B cell (primary cell): ENCODE results near the gene ATP8A2. TPM values are rescaled to one million over a fixed set of nuclear protein-coding genes. Genes with fewer than 3 reads are reported as not detected.

Experiments used
- ATAC-seq: fragments of 200-7000 bp; cut with Tn5 transposase; one replicate; pipeline ENCODE4 v1.10.0; 2021; ENCODE audit warnings: low read depth, mild to moderate bottlenecking, moderate number of reproducible peaks, moderate library complexity
- CTCF ChIA-PET: fragments of 350-600 bp; sonication (Branson Sonifier 250); formaldehyde crosslinking; loops from one replicate; lab custom pipeline; 2021; ENCODE audit warnings: antibody characterized with exemption, inconsistent platforms; lab: Charles Lee
- POLR2A ChIA-PET: fragments of 350-600 bp; sonication (Branson Sonifier 250); formaldehyde crosslinking; loops from one replicate; lab custom pipeline; 2021; ENCODE audit warnings: antibody characterized with exemption; lab: Charles Lee
- DNase-seq: peaks from one replicate; pipeline ENCODE4 v3.0.0; 2013
- H2AFZ ChIP-seq: 2 replicates; pipeline ENCODE4 v1.6.1; 2012; ENCODE audit warnings: mild to moderate bottlenecking, low read depth, low read length; ENCODE audit not compliant: insufficient read depth, poor library complexity, severe bottlenecking
- H3K27ac ChIP-seq, 2 donors: 1 replicate in 1 of 2; 2 replicates in 1 of 2; pipeline ENCODE4 v1.5.1; 2012 to 2013; ENCODE audit warnings: low read length in 2 of 2, mild to moderate bottlenecking in 2 of 2, moderate library complexity in 1 of 2
- H3K27me3 ChIP-seq, 4 experiments: fragments of 200-600 bp in 1 of 4; sonication (generic) in 1 of 4; replicated peaks in 1 of 4; 1 replicate in 2 of 4; 2 replicates in 2 of 4; pipeline versions ENCODE4 v1.6.1 to v1.7.0; 2013 to 2016; ENCODE audit warnings: low read length in 3 of 4, mild to moderate bottlenecking in 2 of 4, mixed read lengths in 1 of 4, moderate library complexity in 1 of 4; ENCODE audit not compliant: insufficient read depth in 4 of 4, control insufficient read depth in 3 of 4; ENCODE audit errors: control extremely low read depth in 1 of 4
- H3K36me3 ChIP-seq, 2 experiments: replicated peaks in 1 of 2; 1 replicate in 1 of 2; 2 replicates in 1 of 2; pipeline versions ENCODE4 v1.6.1 to v1.7.1; 2013; ENCODE audit warnings: low read length in 1 of 2; ENCODE audit not compliant: insufficient read depth in 2 of 2, control insufficient read depth in 1 of 2; ENCODE audit errors: control extremely low read depth in 1 of 2, extremely low read depth in 1 of 2
- H3K4me1 ChIP-seq, 2 donors: fragments of 200-600 bp in 1 of 2; sonication (generic) in 1 of 2; 1 replicate in 1 of 2; 2 replicates in 1 of 2; pipeline versions ENCODE4 v1.5.1 to v1.6.1; 2013 to 2017; ENCODE audit warnings: low read length in 2 of 2; ENCODE audit not compliant: control insufficient read depth in 2 of 2, insufficient read depth in 2 of 2
- H3K4me2 ChIP-seq: replicated peaks from 2 replicates; pipeline ENCODE3; 2012; ENCODE audit warnings: mild to moderate bottlenecking, low read depth, low read length; ENCODE audit not compliant: poor library complexity, severe bottlenecking
- H3K4me3 ChIP-seq, 5 experiments: fragments of 200-600 bp in 1 of 5; sonication (generic) in 1 of 5; 1 replicate in 3 of 5; 2 replicates in 2 of 5; pipeline versions ENCODE4 v1.5.1 to v1.7.0; 2011 to 2016; ENCODE audit warnings: low read length in 4 of 5, mild to moderate bottlenecking in 4 of 5, low read depth in 2 of 5, control low read depth in 1 of 5, moderate library complexity in 1 of 5; ENCODE audit not compliant: insufficient read depth in 1 of 5; ENCODE audit errors: control extremely low read depth in 1 of 5, extremely low read depth in 1 of 5
- H3K79me2 ChIP-seq: fragments of 200-600 bp; sonication (generic); one replicate; pipeline ENCODE4 v1.6.0; 2016; ENCODE audit warnings: low read length; ENCODE audit not compliant: control insufficient read depth, insufficient read depth
- H3K9ac ChIP-seq: fragments of 200-600 bp; sonication (generic); 2 replicates; pipeline ENCODE4 v1.6.1; 2017; ENCODE audit warnings: mild to moderate bottlenecking, low read length, moderate library complexity
- H3K9me3 ChIP-seq, 3 donors: one replicate each; pipeline versions ENCODE4 v1.6.1 to v1.7.1; 2013; ENCODE audit warnings: low read length in 2 of 3; ENCODE audit not compliant: control insufficient read depth in 2 of 3, insufficient read depth in 1 of 3; ENCODE audit errors: control extremely low read depth in 1 of 3
- H4K20me1 ChIP-seq: 2 replicates; pipeline ENCODE4 v1.6.0; 2012; ENCODE audit warnings: mild to moderate bottlenecking, low read length; ENCODE audit not compliant: insufficient read depth, control insufficient read depth, poor library complexity, severe bottlenecking
- H3K27ac Mint-ChIP-seq: one replicate; pipeline ENCODE4 v1.8.0; 2021; ENCODE audit warnings: mixed read lengths
- H3K27me3 Mint-ChIP-seq: one replicate; pipeline ENCODE4 v1.8.0; 2021; ENCODE audit warnings: mixed read lengths
- H3K4me1 Mint-ChIP-seq: one replicate; pipeline ENCODE4 v1.8.0; 2021; ENCODE audit warnings: mixed read lengths
- H3K4me3 Mint-ChIP-seq: one replicate; pipeline ENCODE4 v1.8.0; 2021; ENCODE audit warnings: mixed read lengths
- H3K9me3 Mint-ChIP-seq: one replicate; pipeline ENCODE4 v1.8.0; 2022; ENCODE audit warnings: mixed read lengths; ENCODE audit not compliant: insufficient read depth
- CTCF ChIP-seq: fragments of 200-600 bp; IDR thresholded peaks from one replicate; pipeline ENCODE4 v1.8.0; 2022; ENCODE audit warnings: antibody characterized with exemption, mild to moderate bottlenecking
- EZH2 ChIP-seq: IDR thresholded peaks from 2 replicates; pipeline ENCODE4 v1.6.1; 2012; ENCODE audit warnings: borderline replicate concordance, low read depth, mild to moderate bottlenecking, moderate library complexity, low read length; ENCODE audit not compliant: insufficient read depth, poor library complexity, severe bottlenecking
- WGBS: methylation state at CpG from one replicate; pipeline ENCODE4 v1.1.5; 2013; ENCODE audit warnings: missing lambda C conversion rate; ENCODE audit not compliant: insufficient coverage; 5-methylcytosine and 5-hydroxymethylcytosine counted together
- intact Hi-C: fragments of 100-400 bp; cut with micrococcal nuclease; formaldehyde crosslinking; loops from one replicate; pipeline ENCODE4 v1.10.0; 2022
- polyA plus RNA-seq: library from polyadenylated mRNA; depleted of rRNA; stranded (reverse); fragments of >200 nt; gene quantifications from 2 replicates; pipeline ENCODE4 v1.2.3, GENCODE V29; 2012
- total RNA-seq, 2 donors: library from RNA; stranded (reverse); fragments of 120-200 nt in 1 of 2; gene quantifications; 1 replicate in 1 of 2; 2 replicates in 1 of 2; pipeline versions ENCODE4 v1.2.3 to v1.2.4, GENCODE V29; 2013 to 2022

ATP8A2 gene
- total and polyA plus RNA-seq, 2 donors (not counting 1 experiment from before 2014, with no cell fraction given) = not detected

- Histone ChIP-seq H3K9ac (no peak overlapping the region), H3K27me3 (no peaks in the 10 kb centered on the region), H3K9me3 (no peaks in the 10 kb centered on the region), H3K4me2 (no peak overlapping the region), H3K4me3 (no peak overlapping the region), H2AFZ (no peak overlapping the region), H3K4me1 (no peaks in the 10 kb centered on the region), H4K20me1 (no peaks in the 10 kb centered on the region), H3K36me3 (no peaks in the 10 kb centered on the region), H3K27ac (no peak overlapping the region), H3K79me2 (no peaks in the 10 kb centered on the region)
- no peak overlapping the region for H3K4me3 Mint-ChIP-seq
- no peak for ATAC-seq
- H3K27me3 Mint-ChIP-seq = no peaks in the 10 kb centered on the region
- H3K27ac Mint-ChIP-seq = no peak overlapping the region
- ChIA-PET POLR2A (no interaction called here), CTCF (no interaction called here)
- intact Hi-C loops = no loop called here
- TF ChIP-seq EZH2 (no peak), CTCF (no peak)
- H3K9me3 Mint-ChIP-seq = no peaks in the 10 kb centered on the region
- no peak for DNase-seq
- WGBS = 71% methylated on average over 4 of the region's 8 CpGs
- H3K4me1 Mint-ChIP-seq = no peaks in the 10 kb centered on the region
Observed at GRCh38 chr13:25762795-25763377, 391.1 kb downstream of the ATP8A2 start.

DNA sequence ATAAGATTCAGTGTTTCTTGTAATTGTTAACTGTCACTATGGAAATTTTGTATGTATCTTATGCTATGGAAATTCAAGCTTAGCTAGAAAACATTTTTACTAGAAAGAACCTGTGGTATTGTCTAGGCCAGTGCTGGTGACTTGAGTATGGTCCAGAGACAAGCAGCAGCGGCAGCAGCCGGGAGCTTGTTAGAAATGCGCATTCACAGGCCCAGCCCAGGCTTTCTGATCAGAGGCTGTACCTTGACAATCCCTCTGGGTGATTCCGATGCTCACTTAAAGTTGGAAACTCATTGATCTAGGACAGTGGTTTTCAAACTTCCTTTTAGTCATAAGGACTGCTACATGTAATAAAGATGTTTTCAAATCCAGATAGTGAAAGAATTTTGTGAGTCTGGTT lies 392.6 kb downstream of the ATP8A2 start:
- TF ChIP-seq CTCF (no peak), EZH2 (no peak)
- ATAC-seq (no peak), DNase-seq (no peak)
- 91% methylated on average over 3 of the region's 4 CpGs for WGBS
- H3K9me3 Mint-ChIP-seq = no peaks in the 10 kb centered on the region
- no peaks in the 10 kb centered on the region for H3K4me1 Mint-ChIP-seq
- peaks cover 0 to 2% (median 0%) of the 10 kb centered on the region in 3 donors for H3K9me3 ChIP-seq
- no peak overlapping the region for H3K4me3 Mint-ChIP-seq
- H3K9ac ChIP-seq = no peak overlapping the region
- no peak overlapping the region for H3K4me3 ChIP-seq
- ChIA-PET POLR2A (no interaction called here), CTCF (no interaction called here)
- H3K4me1 ChIP-seq = no peaks in the 10 kb centered on the region
- intact Hi-C loops = no loop called here
- no peaks in the 10 kb centered on the region for H3K79me2 ChIP-seq
- H3K27ac ChIP-seq = no peak overlapping the region
- H4K20me1 ChIP-seq = no peaks in the 10 kb centered on the region
- no peak overlapping the region for H3K4me2 ChIP-seq
- no peaks in the 10 kb centered on the region for H3K36me3 ChIP-seq
- no peaks in the 10 kb centered on the region for H3K27me3 Mint-ChIP-seq
- H3K27me3 ChIP-seq = no peaks in the 10 kb centered on the region
- no peak overlapping the region for H3K27ac Mint-ChIP-seq
- H2AFZ ChIP-seq = no peak overlapping the region
